ENCODE data around the gene HAUS7. TPM values are rescaled to one million over a fixed set of nuclear protein-coding genes. Genes with fewer than 3 reads are reported as not detected.

Gene HAUS7
- total RNA-seq, 2 donors from 2014 or later, result 10.5 to 15.9 TPM

GRCh38 chrX:153476666-153477363, 6.4 kb upstream of the HAUS7 start:
- DNase-seq (ENCODE audit: low spot score), result no peak
- TF ChIP-seq CTCF (IDR thresholded peaks at IDR 0.05), result no peak
- Histone ChIP-seq H3K4me3 (no peak overlapping the region), H3K27me3 (no peaks in the 10 kb centered on the region), H3K27ac (peak overlapping the region; percentile 68 to 73), H3K36me3 (no peaks in the 10 kb centered on the region), H3K9me3 (no peaks in the 10 kb centered on the region), H3K4me1 (peaks cover 0 to 31% of the 10 kb centered on the region in 2 donors)

- Histone ChIP-seq H3K36me3 (no peaks in the 10 kb centered on the region), H3K4me1 (peaks cover 0 to 36% of the 10 kb centered on the region in 2 donors), H3K27ac (peak overlapping the region; percentile 68 to 73), H3K9me3 (no peaks in the 10 kb centered on the region), H3K4me3 (no peak overlapping the region), H3K27me3 (no peaks in the 10 kb centered on the region)
- no peak for TF ChIP-seq CTCF (IDR thresholded peaks at IDR 0.05)
- DNase-seq (ENCODE audit: low spot score), result no peak
Observed at GRCh38 chrX:153475751-153476281, 5.4 kb upstream of the HAUS7 start.

- no peak for DNase-seq (ENCODE audit: low spot score)
- Histone ChIP-seq H3K36me3 (no peaks in the 10 kb centered on the region), H3K4me3 (peak overlapping the region in 1 of 2 donors; percentile 31), H3K27me3 (no peaks in the 10 kb centered on the region), H3K4me1 (peaks cover 0 to 36% of the 10 kb centered on the region in 2 donors), H3K27ac (peak overlapping the region; percentile 62 to 68), H3K9me3 (no peaks in the 10 kb centered on the region)
- no peak for TF ChIP-seq CTCF (IDR thresholded peaks at IDR 0.05)
Observed at GRCh38 chrX:153475271-153475670, 4.9 kb upstream of the HAUS7 start.

- no peak for TF ChIP-seq CTCF (IDR thresholded peaks at IDR 0.05)
- H3K27me3 ChIP-seq, result no peaks in the 10 kb centered on the region
- H3K9me3 ChIP-seq, result no peaks in the 10 kb centered on the region
- peaks cover 0 to 39% of the 10 kb centered on the region in 2 donors for H3K4me1 ChIP-seq
- H3K36me3 ChIP-seq, result no peaks in the 10 kb centered on the region
- H3K4me3 ChIP-seq, result peak overlapping the region in 1 of 2 donors; percentile 31
- peak; percentile 77 for DNase-seq (ENCODE audit: low spot score)
- H3K27ac ChIP-seq, result peak overlapping the region; percentile 62 to 68
Observed at GRCh38 chrX:153474718-153475117, 4.3 kb upstream of the HAUS7 start.

- Histone ChIP-seq H3K27ac (peak overlapping the region in 1 of 2 donors; percentile 53), H3K27me3 (no peaks in the 10 kb centered on the region), H3K9me3 (no peaks in the 10 kb centered on the region), H3K36me3 (no peaks in the 10 kb centered on the region), H3K4me3 (no peak overlapping the region), H3K4me1 (peaks cover 0 to 44% of the 10 kb centered on the region in 2 donors)
- no peak for DNase-seq (ENCODE audit: low spot score)
- TF ChIP-seq CTCF (IDR thresholded peaks at IDR 0.05), result no peak
Observed at GRCh38 chrX:153474266-153474665, 3.9 kb upstream of the HAUS7 start.

Measured in right atrium auricular region (tissue), 2 donors.